ENCODE measurements around the gene TIMM23.

Gene TIMM23

GRCh38 chr10:46005383-46005782 lies 33.1 kb downstream of the TIMM23 start:
- TF ChIP-seq POLR2AphosphoS5 (IDR thresholded peaks at IDR 0.05; ENCODE audit: low read depth, low read length) (no peak), TAF1 (IDR thresholded peaks at IDR 0.05; ENCODE audit: low read depth, low read length) (no peak), POLR2A (IDR thresholded peaks at IDR 0.05; ENCODE audit: low read depth, low read length) (no peak), PAX5 (IDR thresholded peaks at IDR 0.05; ENCODE audit: insufficient read depth, low read length, severe bottlenecking) (no peak), SPI1 (IDR thresholded peaks at IDR 0.05; ENCODE audit: low read depth, low read length) (no peak), POU2F2 (IDR thresholded peaks at IDR 0.05; ENCODE audit: low read depth, low read length) (no peak)
- DNase-seq (ENCODE audit: insufficient read length, low spot score) (no peak), FAIRE-seq (no peak)

DNA sequence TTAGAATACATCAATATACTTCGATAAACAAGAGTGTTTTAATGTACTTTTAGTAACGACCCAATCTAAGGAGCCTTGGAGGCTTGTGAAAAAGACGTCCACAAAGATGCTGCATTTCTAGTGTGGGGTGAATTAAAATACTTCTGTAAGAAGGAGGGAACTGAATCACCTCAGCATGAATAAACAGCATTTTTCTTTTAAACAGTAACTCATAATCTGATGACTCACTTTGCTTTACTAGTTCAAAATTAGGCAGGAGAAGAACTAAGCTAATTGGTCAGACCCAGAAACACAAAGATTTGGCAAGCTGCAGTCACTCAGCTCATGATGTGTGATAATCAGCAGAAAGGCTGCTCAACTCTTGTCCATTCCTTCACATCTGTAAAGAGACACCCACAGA lies 33.9 kb downstream of the TIMM23 start:
- DNase-seq (ENCODE audit: insufficient read length, low spot score) (no peak), FAIRE-seq (no peak)
- TF ChIP-seq POU2F2 (IDR thresholded peaks at IDR 0.05; ENCODE audit: low read depth, low read length): no peak
- TF ChIP-seq PAX5 (IDR thresholded peaks at IDR 0.05; ENCODE audit: insufficient read depth, low read length, severe bottlenecking): no peak
- 0 out of 2 replicates have a peak, but pooled peaks have one; percentile 21 for TF ChIP-seq POLR2AphosphoS5 (IDR thresholded peaks at IDR 0.05; ENCODE audit: low read depth, low read length)
- TF ChIP-seq POLR2A (IDR thresholded peaks at IDR 0.05; ENCODE audit: low read depth, low read length): no peak; the same call in 1 of the 2 replicates
- TF ChIP-seq SPI1 (IDR thresholded peaks at IDR 0.05; ENCODE audit: low read depth, low read length): no peak

DNA sequence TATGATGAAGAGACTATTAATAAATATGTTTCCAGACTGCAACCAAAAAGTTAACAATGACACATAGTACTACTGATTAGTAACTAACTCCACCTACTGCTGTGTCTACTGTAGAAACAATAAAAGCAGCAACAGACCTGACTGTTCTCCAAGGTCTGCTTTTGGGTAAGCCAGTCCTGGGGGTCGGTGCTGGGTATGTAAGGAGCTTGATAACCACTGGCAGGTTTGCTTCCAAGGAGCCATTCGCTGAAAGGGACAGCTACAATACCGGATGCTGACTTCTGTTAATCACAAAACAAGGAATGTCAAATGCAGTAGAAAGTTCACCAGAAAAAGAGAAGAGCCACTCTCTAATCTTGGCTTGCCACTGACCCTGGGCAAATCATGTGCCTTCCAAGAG lies 40.5 kb downstream of the TIMM23 start:
- TF ChIP-seq PAX5 (IDR thresholded peaks at IDR 0.05; ENCODE audit: insufficient read depth, low read length, severe bottlenecking) (no peak), POU2F2 (IDR thresholded peaks at IDR 0.05; ENCODE audit: low read depth, low read length) (no peak), POLR2AphosphoS5 (IDR thresholded peaks at IDR 0.05; ENCODE audit: low read depth, low read length) (no peak), POLR2A (IDR thresholded peaks at IDR 0.05; ENCODE audit: low read depth, low read length) (no peak), SPI1 (IDR thresholded peaks at IDR 0.05; ENCODE audit: low read depth, low read length) (no peak), TAF1 (IDR thresholded peaks at IDR 0.05; ENCODE audit: low read depth, low read length) (no peak)
- no peak for FAIRE-seq

GRCh38 chr10:46014206-46014605 lies 41.9 kb downstream of the TIMM23 start:
- no peak for FAIRE-seq
- TF ChIP-seq PAX5 (IDR thresholded peaks at IDR 0.05; ENCODE audit: insufficient read depth, low read length, severe bottlenecking) (no peak), TAF1 (IDR thresholded peaks at IDR 0.05; ENCODE audit: low read depth, low read length) (no peak), POLR2AphosphoS5 (IDR thresholded peaks at IDR 0.05; ENCODE audit: low read depth, low read length) (no peak), POLR2A (IDR thresholded peaks at IDR 0.05; ENCODE audit: low read depth, low read length) (no peak), SPI1 (IDR thresholded peaks at IDR 0.05; ENCODE audit: low read depth, low read length) (no peak), POU2F2 (IDR thresholded peaks at IDR 0.05; ENCODE audit: low read depth, low read length) (no peak)
- DNase-seq (ENCODE audit: insufficient read length, low spot score): no peak

More for the DNA sequence above, 40.5 kb downstream of the TIMM23 start:
- no peak for DNase-seq (ENCODE audit: insufficient read length, low spot score)

GRCh38 chr10:46014683-46015405 lies 42.6 kb downstream of the TIMM23 start:
- DNase-seq (ENCODE audit: insufficient read length, low spot score) (no peak), FAIRE-seq (no peak)
- TF ChIP-seq POLR2AphosphoS5 (IDR thresholded peaks at IDR 0.05; ENCODE audit: low read depth, low read length): no peak
- no peak for TF ChIP-seq TAF1 (IDR thresholded peaks at IDR 0.05; ENCODE audit: low read depth, low read length)
- no peak for TF ChIP-seq PAX5 (IDR thresholded peaks at IDR 0.05; ENCODE audit: insufficient read depth, low read length, severe bottlenecking)
- no peak for TF ChIP-seq SPI1 (IDR thresholded peaks at IDR 0.05; ENCODE audit: low read depth, low read length)
- TF ChIP-seq POLR2A (IDR thresholded peaks at IDR 0.05; ENCODE audit: low read depth, low read length): no peak
- no peak for TF ChIP-seq POU2F2 (IDR thresholded peaks at IDR 0.05; ENCODE audit: low read depth, low read length)

GRCh38 chr10:46016190-46016589 lies 43.9 kb downstream of the TIMM23 start:
- FAIRE-seq (no peak), DNase-seq (ENCODE audit: insufficient read length, low spot score) (no peak)
- TF ChIP-seq POU2F2 (IDR thresholded peaks at IDR 0.05; ENCODE audit: low read depth, low read length): no peak
- TF ChIP-seq PAX5 (IDR thresholded peaks at IDR 0.05; ENCODE audit: insufficient read depth, low read length, severe bottlenecking): no peak

DNA sequence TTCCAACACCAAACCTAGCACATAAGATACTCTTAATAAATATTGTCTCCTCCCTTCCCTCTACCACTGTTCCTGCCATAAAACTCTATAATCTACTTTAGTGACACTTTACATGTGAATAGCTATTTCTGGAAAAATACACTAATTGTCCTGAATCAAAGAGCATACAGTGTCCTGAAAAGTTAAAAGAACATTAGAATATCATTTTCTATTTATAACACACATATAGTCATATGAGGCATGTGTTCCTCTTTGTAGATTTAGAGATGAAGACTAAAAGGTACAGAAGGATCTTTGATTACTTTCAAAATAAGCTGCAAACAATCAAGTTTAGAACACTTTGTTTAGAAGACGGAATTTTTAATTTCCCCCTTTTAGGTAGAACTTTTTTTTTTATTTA lies 44.5 kb downstream of the TIMM23 start:
- no peak for FAIRE-seq
- TF ChIP-seq TAF1 (IDR thresholded peaks at IDR 0.05; ENCODE audit: low read depth, low read length) (no peak), POLR2AphosphoS5 (IDR thresholded peaks at IDR 0.05; ENCODE audit: low read depth, low read length) (no peak), POLR2A (IDR thresholded peaks at IDR 0.05; ENCODE audit: low read depth, low read length) (no peak), SPI1 (IDR thresholded peaks at IDR 0.05; ENCODE audit: low read depth, low read length) (no peak), POU2F2 (IDR thresholded peaks at IDR 0.05; ENCODE audit: low read depth, low read length) (no peak), PAX5 (IDR thresholded peaks at IDR 0.05; ENCODE audit: insufficient read depth, low read length, severe bottlenecking) (no peak)
- DNase-seq (ENCODE audit: insufficient read length, low spot score): no peak

GRCh38 chr10:46017733-46018132 lies 45.4 kb downstream of the TIMM23 start:
- TF ChIP-seq POLR2A (IDR thresholded peaks at IDR 0.05; ENCODE audit: low read depth, low read length): no peak
- TF ChIP-seq POLR2AphosphoS5 (IDR thresholded peaks at IDR 0.05; ENCODE audit: low read depth, low read length): no peak
- TF ChIP-seq POU2F2 (IDR thresholded peaks at IDR 0.05; ENCODE audit: low read depth, low read length): no peak
- no peak for TF ChIP-seq TAF1 (IDR thresholded peaks at IDR 0.05; ENCODE audit: low read depth, low read length)
- no peak for TF ChIP-seq PAX5 (IDR thresholded peaks at IDR 0.05; ENCODE audit: insufficient read depth, low read length, severe bottlenecking)
- no peak for TF ChIP-seq SPI1 (IDR thresholded peaks at IDR 0.05; ENCODE audit: low read depth, low read length)
- FAIRE-seq: no peak
- DNase-seq (ENCODE audit: insufficient read length, low spot score): no peak

- DNase-seq (ENCODE audit: insufficient read length, low spot score): no peak
- no peak for TF ChIP-seq SPI1 (IDR thresholded peaks at IDR 0.05; ENCODE audit: low read depth, low read length)
- no peak for TF ChIP-seq PAX5 (IDR thresholded peaks at IDR 0.05; ENCODE audit: insufficient read depth, low read length, severe bottlenecking)
- TF ChIP-seq POU2F2 (IDR thresholded peaks at IDR 0.05; ENCODE audit: low read depth, low read length): no peak
- no peak for TF ChIP-seq POLR2A (IDR thresholded peaks at IDR 0.05; ENCODE audit: low read depth, low read length)
- TF ChIP-seq POLR2AphosphoS5 (IDR thresholded peaks at IDR 0.05; ENCODE audit: low read depth, low read length): no peak
- TF ChIP-seq TAF1 (IDR thresholded peaks at IDR 0.05; ENCODE audit: low read depth, low read length): no peak
- no peak for FAIRE-seq
Observed at GRCh38 chr10:46018453-46019176, 46.3 kb downstream of the TIMM23 start.

All from GM12891 (cell line).